Measurements from ENCODE around the gene REC8.

- TF ChIP-seq EZH2 (IDR thresholded peaks at IDR 0.05; ENCODE audit: insufficient read depth, low read length), result no peak
- no peak for TF ChIP-seq CTCF (IDR thresholded peaks at IDR 0.05; ENCODE audit: insufficient read depth, low read depth, low read length)
Observed at GRCh38 chr14:24182110-24182882, 10.4 kb downstream of the REC8 start.
